ENCODE measurements around the gene SLC16A11.
A peak's percentile ranks its signal among the peaks of the same experiment; 100 is the strongest.
"Not testable (repeated sequence)": the region's sequence is repeated elsewhere in the genome, so short reads cannot be mapped to it uniquely, and the experiment has no call there.

The SLC16A11 gene

GRCh38 chr17:7043497-7044198 lies at the start of gene SLC16A11:
Gene SLC16A11 (minus strand): TSS chr17:7044092. CDS start chr17:7043513, 579 bp downstream.
- peak; percentile 60 for DNase-seq (ENCODE audit: low spot score)

GRCh38 chr17:7091311-7092005 lies 47.6 kb upstream of the SLC16A11 start:
- DNase-seq (ENCODE audit: low spot score), result not testable (repeated sequence)

DNA sequence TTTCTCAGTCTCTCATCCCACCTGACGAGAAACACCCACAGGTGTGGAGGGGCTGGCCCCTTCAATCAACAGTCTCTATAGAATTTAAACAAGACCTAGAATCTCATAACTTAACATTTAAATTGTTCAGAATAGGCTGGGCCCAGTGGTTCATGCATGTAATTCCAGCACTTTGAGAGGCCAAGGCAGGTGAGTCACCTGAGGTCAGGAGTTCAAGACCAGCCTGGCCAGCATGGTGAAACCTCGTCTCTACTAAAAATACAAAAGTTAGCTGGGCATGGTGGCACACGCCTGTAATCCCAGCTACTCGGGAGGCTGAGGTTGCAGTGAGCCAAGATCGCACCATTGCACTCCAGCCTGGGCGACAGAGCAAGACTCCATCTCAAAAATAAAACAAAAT lies 45.7 kb upstream of the SLC16A11 start:
- not testable (repeated sequence) for DNase-seq (ENCODE audit: low spot score)

DNA sequence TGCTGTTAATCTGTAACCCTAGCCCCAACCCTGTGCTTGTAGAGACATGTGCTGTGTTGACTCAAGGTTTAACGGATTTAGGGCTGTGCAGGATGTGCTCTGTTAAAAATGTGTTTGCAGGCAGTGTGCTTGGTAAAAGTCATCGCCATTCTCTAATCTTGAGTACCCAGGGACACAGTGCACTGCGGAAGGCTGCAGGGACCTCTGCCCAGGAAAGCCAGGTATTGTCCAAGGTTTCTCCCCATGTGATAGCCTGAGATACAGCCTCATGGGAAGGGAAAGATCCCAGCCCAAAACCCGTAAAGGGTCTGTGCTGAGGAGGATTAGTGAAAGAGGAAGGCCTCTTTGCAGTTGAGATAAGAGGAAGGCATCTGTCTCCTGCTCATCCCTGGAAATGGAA lies 44.5 kb upstream of the SLC16A11 start:
- not testable (repeated sequence) for DNase-seq (ENCODE audit: low spot score)

DNA sequence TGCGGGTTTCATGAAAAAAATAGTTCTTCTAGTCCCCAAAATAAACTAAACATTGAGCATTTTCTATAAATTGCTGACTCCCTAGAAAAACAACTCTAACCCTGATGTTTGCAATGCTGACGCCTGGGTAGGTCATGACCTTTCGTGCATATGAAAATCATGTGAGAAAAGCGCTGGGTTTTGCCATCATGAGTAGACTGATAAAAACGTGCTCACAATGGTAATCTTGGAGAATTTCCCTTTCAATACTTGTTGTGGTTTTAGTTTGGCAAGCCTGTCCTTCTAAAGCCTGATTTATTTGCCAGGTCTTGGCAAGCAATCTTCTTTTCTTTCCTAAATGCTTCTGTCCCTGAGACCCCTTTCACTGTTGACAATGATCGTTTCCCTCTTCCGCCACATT lies 40.2 kb upstream of the SLC16A11 start:
- no peak for DNase-seq (ENCODE audit: low spot score)

DNA sequence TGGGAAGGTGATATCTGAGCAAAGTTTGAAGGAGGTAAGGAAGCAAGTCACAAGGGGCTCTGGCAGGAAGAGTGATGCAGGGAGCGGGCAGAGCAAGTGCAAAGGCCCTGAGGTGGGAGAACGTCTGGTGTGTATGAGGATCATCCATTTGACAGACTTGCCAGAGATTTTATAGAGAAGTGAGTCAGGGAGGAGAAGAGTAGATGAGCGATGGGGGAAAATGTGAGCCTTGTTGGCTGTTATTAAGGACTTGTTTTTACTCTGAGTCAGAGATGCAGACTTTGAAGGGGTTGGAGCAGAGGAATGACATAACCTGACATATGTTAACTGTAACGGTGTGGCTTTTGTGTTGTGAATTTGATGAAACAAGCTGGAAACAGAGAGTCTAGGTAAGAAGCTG lies 39.7 kb upstream of the SLC16A11 start:
- DNase-seq (ENCODE audit: low spot score), result no peak

GRCh38 chr17:7081341-7082062 lies 37.6 kb upstream of the SLC16A11 start:
- DNase-seq (ENCODE audit: low spot score), result no peak

- DNase-seq (ENCODE audit: low spot score), result no peak
Measured at GRCh38 chr17:7080456-7081041, 36.7 kb upstream of the SLC16A11 start.

DNA sequence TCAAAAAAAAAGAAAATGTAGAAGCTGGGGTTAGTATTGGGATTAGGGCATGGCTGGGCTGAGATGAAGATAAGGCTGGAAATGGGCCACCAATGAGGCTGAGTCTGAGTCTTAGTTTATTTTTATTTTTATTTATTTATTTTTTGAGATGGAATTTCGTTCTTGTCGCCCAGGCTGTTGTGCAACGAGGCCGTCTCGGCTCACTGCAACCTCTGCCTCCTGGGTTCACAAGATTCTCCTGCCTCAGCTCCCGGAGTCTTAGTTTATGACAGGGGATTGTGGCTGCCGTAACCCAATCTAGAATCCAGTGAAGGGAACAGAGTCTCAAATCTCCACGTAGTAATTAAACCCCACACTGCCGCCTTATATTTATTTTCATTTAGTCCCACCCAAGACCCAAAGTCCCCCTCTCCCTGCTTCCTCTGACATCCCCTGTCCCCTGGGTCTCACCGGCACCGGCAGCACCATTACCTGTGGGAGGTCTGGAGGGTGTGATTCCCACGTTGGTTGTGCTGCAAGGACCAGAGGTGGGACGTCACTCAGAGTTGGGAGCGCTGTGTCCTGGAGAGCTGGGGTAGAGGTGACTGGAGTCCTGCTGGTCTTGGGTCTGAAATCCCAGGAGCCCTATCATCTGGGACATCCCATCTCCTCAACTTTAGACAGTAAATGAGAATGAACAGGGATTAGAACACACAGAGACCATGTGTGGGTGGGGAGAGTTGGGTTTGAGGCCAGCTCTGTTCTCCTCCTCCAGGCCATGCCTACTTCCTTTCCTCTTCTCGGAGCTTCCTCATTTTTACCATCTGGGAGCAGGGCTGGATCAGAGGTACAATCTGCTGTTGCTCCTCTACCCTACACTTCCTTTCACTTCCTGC lies 35.9 kb upstream of the SLC16A11 start, which contains the start of gene CLEC10A:
CLEC10A (minus strand) TSS at position 671 of the 875 bp plus-strand sequence. CDS start 1,439 bp downstream, outside the sequence.
- DNase-seq (ENCODE audit: low spot score), result no peak

DNA sequence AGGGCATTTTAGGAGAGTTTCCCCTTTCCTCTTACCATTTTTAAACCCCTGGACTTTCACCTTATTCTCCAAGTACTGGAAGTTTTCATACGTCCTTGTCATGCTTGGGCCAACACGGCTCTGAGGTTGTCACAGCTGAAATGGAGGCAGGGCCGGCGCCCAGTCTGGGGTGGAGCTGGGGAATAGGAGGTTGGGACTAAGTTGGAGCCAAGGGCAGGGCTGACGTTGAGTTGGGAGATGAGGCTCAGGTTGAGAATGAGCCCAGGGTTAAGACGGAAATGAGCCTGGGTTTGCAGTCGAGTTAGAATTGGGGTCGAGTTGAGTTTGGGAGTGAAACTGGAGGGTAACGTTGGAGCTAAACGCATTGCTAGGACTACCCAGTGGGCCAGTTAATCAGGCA lies 34.8 kb upstream of the SLC16A11 start:
- no peak for DNase-seq (ENCODE audit: low spot score)

- no peak for DNase-seq (ENCODE audit: low spot score)
Measured at GRCh38 chr17:7077911-7078546, 34.1 kb upstream of the SLC16A11 start.

DNA sequence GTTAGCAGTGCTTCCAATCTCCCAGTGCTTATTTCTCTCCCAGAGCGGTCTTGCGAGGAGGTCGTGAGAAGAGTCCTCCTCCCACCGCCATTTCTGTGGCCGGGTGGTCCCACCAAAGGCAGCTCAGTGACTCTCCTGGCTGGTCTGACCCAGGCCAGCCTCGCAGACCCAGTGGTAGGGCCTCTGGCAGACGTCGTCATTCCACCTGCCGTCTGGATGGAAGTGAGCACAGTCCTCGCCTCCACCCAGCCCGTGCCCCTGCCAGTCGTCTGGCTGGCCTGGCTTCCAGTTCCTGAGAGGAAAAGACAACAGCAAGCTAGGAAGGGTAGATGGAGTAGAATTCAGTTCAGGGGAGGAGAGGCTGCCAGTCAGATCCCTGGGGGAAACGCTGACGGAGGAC lies 31.0 kb upstream of the SLC16A11 start:
- DNase-seq (ENCODE audit: low spot score), result no peak

DNA sequence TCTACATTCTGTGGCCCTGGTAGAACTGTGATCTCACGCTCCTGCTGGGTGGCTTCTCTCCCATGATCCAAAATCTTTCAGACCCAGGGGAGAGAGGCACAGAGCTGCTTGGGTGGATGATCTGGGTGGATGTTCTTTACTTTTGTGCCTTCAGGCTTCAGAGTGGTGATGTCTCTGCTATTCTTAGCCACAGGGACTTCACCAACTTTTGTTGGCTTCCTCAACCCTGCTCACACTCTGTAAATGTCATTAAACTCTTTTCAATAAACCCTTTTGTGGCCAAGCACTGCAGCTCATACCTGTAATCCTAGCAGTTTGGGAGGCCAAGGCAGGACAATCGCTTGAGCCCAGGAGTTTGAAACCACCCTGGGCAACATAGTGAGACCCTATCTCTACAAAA lies 28.5 kb upstream of the SLC16A11 start:
- DNase-seq (ENCODE audit: low spot score), result no peak

DNA sequence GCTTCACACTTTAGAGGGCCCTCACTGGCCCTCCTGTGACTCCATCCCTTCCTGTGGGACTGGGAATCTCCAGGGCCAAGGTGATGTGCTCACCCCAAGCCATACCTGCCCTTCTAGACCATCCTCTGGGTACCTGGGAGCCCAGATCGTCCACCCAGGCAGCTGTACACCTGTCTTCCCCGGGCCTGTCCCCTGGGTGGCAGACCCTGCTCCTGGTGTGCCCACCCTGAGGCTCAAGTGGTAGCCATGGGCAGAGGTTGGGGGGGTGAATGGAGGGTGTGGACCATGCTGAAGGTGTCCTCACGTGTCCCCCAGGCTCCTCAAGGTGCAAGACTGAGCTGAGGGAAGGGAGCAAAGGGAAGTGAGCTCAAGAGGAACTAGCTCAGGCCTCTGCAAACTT lies 26.8 kb upstream of the SLC16A11 start:
- no peak for DNase-seq (ENCODE audit: low spot score)

- no peak for DNase-seq (ENCODE audit: low spot score)
Measured at GRCh38 chr17:7068268-7068667, 24.4 kb upstream of the SLC16A11 start.

GRCh38 chr17:7067198-7067597 lies 23.3 kb upstream of the SLC16A11 start:
- DNase-seq (ENCODE audit: low spot score), result no peak

GRCh38 chr17:7064261-7064660 lies 20.4 kb upstream of the SLC16A11 start:
- DNase-seq (ENCODE audit: low spot score), result no peak

DNA sequence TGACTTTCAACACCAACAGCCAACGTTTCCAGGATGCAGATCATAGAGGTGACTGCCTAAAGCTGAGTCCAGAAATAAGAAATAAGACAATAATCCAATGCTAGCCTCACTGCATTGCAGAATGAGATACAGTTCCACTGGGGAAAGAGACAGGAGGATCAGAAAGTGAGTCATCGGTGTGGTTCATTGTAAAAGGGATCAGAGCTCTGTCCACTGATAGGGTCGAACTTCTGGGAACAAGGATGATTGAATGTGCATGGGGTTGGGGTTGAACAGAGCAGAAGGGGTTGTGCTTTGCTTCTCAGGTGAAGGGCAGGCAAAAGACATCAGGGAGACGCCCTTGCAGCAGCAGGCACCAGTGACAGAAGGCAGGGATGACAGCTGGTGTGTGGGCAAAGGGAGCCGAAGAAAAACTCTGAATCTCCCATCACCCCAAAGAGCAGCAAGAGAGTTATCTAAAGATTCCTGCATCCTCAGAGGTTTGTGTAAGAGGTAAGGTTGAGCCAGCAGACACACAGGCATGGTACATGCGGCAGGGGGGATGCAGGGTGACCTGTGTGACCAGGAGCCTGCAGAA lies 19.7 kb upstream of the SLC16A11 start:
- DNase-seq (ENCODE audit: low spot score), result no peak

GRCh38 chr17:7060165-7060891 lies 16.4 kb upstream of the SLC16A11 start:
- DNase-seq (ENCODE audit: low spot score), result no peak

All from AG20443 (cell line).